MM.1S (cell line): ENCODE data around the gene DIPK1B.

Source experiments
- CTCF ChIP-seq: fragments of 300-600 bp; sonication (generic); IDR thresholded peaks from 2 replicates; pipeline ENCODE4 v1.5.1; 2016; ENCODE audit warnings: antibody characterized with exemption, low read length, mixed read lengths
- EZH2 ChIP-seq: fragments of 300-600 bp; sonication (generic); optimal IDR thresholded peaks from 2 replicates; pipeline ENCODE3; 2017; ENCODE audit warnings: low read depth, mild to moderate bottlenecking, antibody characterized with exemption, low read length, mixed read lengths

GRCh38 chr9:136764301-136764891, 52.0 kb downstream of the DIPK1B start, which contains the start of gene LCN15:
- TF ChIP-seq CTCF (no peak), EZH2 (no peak)
